Endodermal cell (in vitro differentiated cells): ENCODE results near the gene ZCCHC17. TPM values are rescaled to one million over a fixed set of nuclear protein-coding genes. Genes with fewer than 3 reads are reported as not detected.

ENCODE experiments used
- DNase-seq: peaks from one replicate; pipeline ENCODE4 v3.0.0-alpha.2; 2017
- H3K27ac ChIP-seq: 2 replicates; pipeline ENCODE4 v1.5.1; 2013; ENCODE audit warnings: mild to moderate bottlenecking, low read depth, low read length, moderate library complexity
- H3K27me3 ChIP-seq: 2 replicates; pipeline ENCODE4 v1.6.1; 2013; ENCODE audit warnings: mild to moderate bottlenecking, low read length, moderate library complexity; ENCODE audit not compliant: insufficient read depth, control insufficient read depth, poor library complexity, severe bottlenecking
- H3K36me3 ChIP-seq: 2 replicates; pipeline ENCODE4 v1.7.0; 2013; ENCODE audit warnings: mild to moderate bottlenecking, low read length, moderate library complexity; ENCODE audit not compliant: control insufficient read depth, insufficient read depth
- H3K4me1 ChIP-seq: one replicate; pipeline ENCODE4 v1.7.0; 2013; ENCODE audit warnings: low read length; ENCODE audit not compliant: control insufficient read depth, insufficient read depth
- H3K4me3 ChIP-seq: 2 replicates; pipeline ENCODE4 v1.5.1; 2013; ENCODE audit warnings: mild to moderate bottlenecking, low read length, moderate library complexity
- H3K9ac ChIP-seq: 2 replicates; pipeline ENCODE4 v1.6.1; 2013; ENCODE audit warnings: mild to moderate bottlenecking, low read length, moderate library complexity; ENCODE audit not compliant: poor library complexity, severe bottlenecking; ENCODE audit errors: extremely low read depth
- H3K9me3 ChIP-seq: 2 replicates; pipeline ENCODE4 v1.6.1; 2013; ENCODE audit warnings: mild to moderate bottlenecking, low read length, moderate library complexity; ENCODE audit not compliant: control insufficient read depth
- H3K27ac Mint-ChIP-seq: 2 replicates; pipeline ENCODE4 v1.8.0; 2020; ENCODE audit warnings: mixed read lengths
- H3K27me3 Mint-ChIP-seq: 2 replicates; pipeline ENCODE4 v1.8.0; 2021; ENCODE audit warnings: mild to moderate bottlenecking, mixed read lengths; ENCODE audit not compliant: insufficient read depth
- H3K36me3 Mint-ChIP-seq: 2 replicates; pipeline ENCODE4 v1.8.0; 2020; ENCODE audit warnings: low read depth, mixed read lengths
- H3K4me1 Mint-ChIP-seq: 2 replicates; pipeline ENCODE4 v1.8.0; 2020; ENCODE audit warnings: mixed read lengths
- H3K4me3 Mint-ChIP-seq: 2 replicates; pipeline ENCODE4 v1.8.0; 2020; ENCODE audit warnings: mild to moderate bottlenecking, moderate library complexity, mixed read lengths
- H3K9me3 Mint-ChIP-seq: 2 replicates; pipeline ENCODE4 v1.8.0; 2020; ENCODE audit warnings: mild to moderate bottlenecking, mixed read lengths
- WGBS, 2 experiments: methylation state at CpG; one replicate each; pipeline versions ENCODE4 v1.1.5 to v1.1.7; 2013; ENCODE audit warnings: missing lambda C conversion rate in 2 of 2, mixed read lengths in 1 of 2; ENCODE audit not compliant: insufficient coverage in 1 of 2, insufficient read length in 1 of 2; 5-methylcytosine and 5-hydroxymethylcytosine counted together
- total RNA-seq, 2 donors: library from RNA; stranded (reverse); fragmentation: NEBNext Ultra II Directional in 1 of 2; extraction: Animal tissue kit (Norgen Biotek cat#: 25700) in 1 of 2; gene quantifications; 2 replicates in 1 of 2; 3 replicates in 1 of 2; pipeline ENCODE4 v1.2.1, GENCODE V29; 2021
- TF ChIP-seq, protein P1 (sequence below): fragments of 200-600 bp; sonication (generic); conservative IDR thresholded peaks from 2 replicates; pipeline ENCODE4 v1.5.0; 2021; ENCODE audit warnings: antibody characterized with exemption, mild to moderate bottlenecking

Gene ZCCHC17
- total RNA-seq, 2 donors from 2014 or later: 47.6 to 53.8 TPM

DNA sequence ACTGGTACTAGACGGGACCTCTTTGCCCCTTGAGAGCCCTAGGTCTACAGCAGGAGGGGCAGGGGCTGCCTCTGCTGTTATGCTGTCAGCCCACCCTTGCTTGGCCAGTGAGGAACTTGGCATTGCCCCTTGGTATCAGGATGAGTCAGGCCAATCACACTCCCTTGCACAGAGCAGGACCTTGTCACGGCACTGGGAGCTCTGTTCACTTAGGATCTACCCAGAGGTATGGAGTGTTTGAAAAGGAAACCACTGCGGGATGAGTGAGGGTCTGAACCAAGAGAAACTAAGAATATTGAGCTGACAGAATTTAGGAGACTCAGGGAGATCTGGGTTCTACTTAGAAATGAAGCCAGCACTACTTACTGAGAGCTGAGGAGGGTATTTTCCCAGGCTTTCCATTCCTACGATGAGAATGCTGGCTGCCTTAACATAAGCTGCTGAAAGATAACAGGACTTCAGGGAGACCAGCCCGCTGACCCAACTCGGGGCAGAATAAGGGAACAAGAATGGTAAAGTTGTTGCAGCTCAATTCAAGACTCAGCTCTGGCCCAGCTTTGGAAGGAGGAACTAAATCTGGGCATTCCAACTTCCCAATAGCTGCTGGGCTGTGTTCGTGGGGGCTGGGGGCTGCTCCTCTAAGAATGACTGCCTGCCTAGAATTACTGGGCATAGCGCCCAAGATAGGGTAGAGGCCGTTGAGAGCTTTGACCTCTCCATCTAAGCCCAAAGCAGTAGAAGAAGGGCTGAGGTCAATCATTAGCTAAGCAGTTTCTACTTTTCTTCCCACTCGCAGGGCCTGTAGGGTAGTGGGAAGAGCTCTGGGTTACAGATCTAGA lies 74.5 kb downstream of the ZCCHC17 start:
- H3K36me3 Mint-ChIP-seq: peaks cover 7% of the 10 kb centered on the region
- TF ChIP-seq, protein P1, sequence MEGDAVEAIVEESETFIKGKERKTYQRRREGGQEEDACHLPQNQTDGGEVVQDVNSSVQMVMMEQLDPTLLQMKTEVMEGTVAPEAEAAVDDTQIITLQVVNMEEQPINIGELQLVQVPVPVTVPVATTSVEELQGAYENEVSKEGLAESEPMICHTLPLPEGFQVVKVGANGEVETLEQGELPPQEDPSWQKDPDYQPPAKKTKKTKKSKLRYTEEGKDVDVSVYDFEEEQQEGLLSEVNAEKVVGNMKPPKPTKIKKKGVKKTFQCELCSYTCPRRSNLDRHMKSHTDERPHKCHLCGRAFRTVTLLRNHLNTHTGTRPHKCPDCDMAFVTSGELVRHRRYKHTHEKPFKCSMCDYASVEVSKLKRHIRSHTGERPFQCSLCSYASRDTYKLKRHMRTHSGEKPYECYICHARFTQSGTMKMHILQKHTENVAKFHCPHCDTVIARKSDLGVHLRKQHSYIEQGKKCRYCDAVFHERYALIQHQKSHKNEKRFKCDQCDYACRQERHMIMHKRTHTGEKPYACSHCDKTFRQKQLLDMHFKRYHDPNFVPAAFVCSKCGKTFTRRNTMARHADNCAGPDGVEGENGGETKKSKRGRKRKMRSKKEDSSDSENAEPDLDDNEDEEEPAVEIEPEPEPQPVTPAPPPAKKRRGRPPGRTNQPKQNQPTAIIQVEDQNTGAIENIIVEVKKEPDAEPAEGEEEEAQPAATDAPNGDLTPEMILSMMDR: no peak
- Histone ChIP-seq H3K9me3 (no peaks in the 10 kb centered on the region), H3K36me3 (peaks cover 14% of the 10 kb centered on the region), H3K27ac (no peak overlapping the region), H3K9ac (no peak overlapping the region), H3K27me3 (no peaks in the 10 kb centered on the region), H3K4me1 (peaks cover 24% of the 10 kb centered on the region), H3K4me3 (no peak overlapping the region)
- no peak overlapping the region for H3K27ac Mint-ChIP-seq
- peaks cover 6% of the 10 kb centered on the region for H3K27me3 Mint-ChIP-seq
- H3K9me3 Mint-ChIP-seq: no peaks in the 10 kb centered on the region
- H3K4me1 Mint-ChIP-seq: peaks cover 47% of the 10 kb centered on the region
- 92 to 100% methylated on average over 4 to 10 of the region's 10 CpGs for WGBS, 2 experiments
- no peak for DNase-seq
- H3K4me3 Mint-ChIP-seq: no peak overlapping the region

DNA sequence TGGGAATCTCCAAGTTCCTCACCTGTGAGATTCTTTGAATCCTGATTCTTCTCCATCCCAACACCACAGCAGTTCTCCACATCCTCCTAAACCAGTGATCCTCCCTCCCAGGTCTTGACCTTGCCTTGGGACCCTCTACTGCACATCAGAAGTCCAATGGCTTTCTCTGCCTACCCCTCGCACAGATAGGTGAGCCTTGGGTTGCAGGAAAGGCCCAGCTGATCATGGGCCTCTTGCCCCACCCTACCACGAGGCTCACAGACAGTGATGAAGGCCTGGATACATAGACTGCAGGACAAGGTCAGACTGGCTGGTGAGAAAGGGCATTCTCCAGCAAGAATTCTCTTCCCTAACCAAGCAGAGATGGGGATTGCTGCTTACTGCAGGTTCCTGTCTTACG lies 75.2 kb downstream of the ZCCHC17 start:
- TF ChIP-seq, protein P1: no peak
- Histone ChIP-seq H3K9me3 (no peaks in the 10 kb centered on the region), H3K4me1 (peaks cover 24% of the 10 kb centered on the region), H3K27me3 (no peaks in the 10 kb centered on the region), H3K36me3 (peaks cover 7% of the 10 kb centered on the region), H3K27ac (no peak overlapping the region), H3K9ac (no peak overlapping the region), H3K4me3 (no peak overlapping the region)
- Mint-ChIP-seq H3K9me3 (no peaks in the 10 kb centered on the region), H3K27ac (no peak overlapping the region), H3K27me3 (peaks cover 6% of the 10 kb centered on the region), H3K4me3 (no peak overlapping the region), H3K4me1 (peaks cover 45% of the 10 kb centered on the region), H3K36me3 (peaks cover 6% of the 10 kb centered on the region)
- no peak for DNase-seq
- WGBS, 2 experiments: 93% methylated on average over 3 of the region's 3 CpGs

DNA sequence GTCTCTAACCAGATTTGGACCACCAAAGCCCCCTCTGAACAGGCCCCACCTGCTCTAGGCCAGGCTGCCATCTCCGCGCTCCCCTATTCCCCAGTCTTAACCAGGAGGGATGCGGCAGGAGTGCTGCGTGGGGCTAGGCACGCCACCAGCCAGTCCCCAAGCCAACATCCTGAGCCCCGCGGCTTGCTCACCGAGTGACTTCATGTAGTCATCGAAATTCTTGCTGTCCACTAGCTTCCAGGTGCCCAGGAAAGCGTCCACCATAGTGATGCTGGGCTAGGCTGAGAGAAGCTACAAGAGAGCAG lies 75.9 kb downstream of the ZCCHC17 start:
- Histone ChIP-seq H3K9me3 (no peaks in the 10 kb centered on the region), H3K9ac (peak overlapping the region; percentile 74), H3K4me3 (peak overlapping the region; percentile 78), H3K4me1 (peaks cover 24% of the 10 kb centered on the region), H3K27me3 (no peaks in the 10 kb centered on the region), H3K36me3 (peaks cover under 1% of the 10 kb centered on the region), H3K27ac (peak overlapping the region; percentile 90)
- H3K36me3 Mint-ChIP-seq: no peaks in the 10 kb centered on the region
- H3K27ac Mint-ChIP-seq: peak overlapping the region; percentile 70
- TF ChIP-seq, protein P1: no peak
- H3K9me3 Mint-ChIP-seq: no peaks in the 10 kb centered on the region
- peaks cover 42% of the 10 kb centered on the region for H3K4me1 Mint-ChIP-seq
- DNase-seq: no peak
- peaks cover 6% of the 10 kb centered on the region for H3K27me3 Mint-ChIP-seq
- H3K4me3 Mint-ChIP-seq: peak overlapping the region; percentile 57
- WGBS, 2 experiments: 33 to 43% methylated on average over 7 to 10 of the region's 10 CpGs
